HG03159 (cell line): Measurements from ENCODE around the gene SPEM1.

Experiments used
- ATAC-seq: cut with Tn5 transposase; IDR thresholded peaks from one replicate; pipeline ENCODE4 v1.9.1; 2021; ENCODE audit warnings: mild to moderate bottlenecking, moderate library complexity; ENCODE audit not compliant: unreplicated experiment

Gene SPEM1

GRCh38 chr17:7398612-7399011 is 21.5 kb upstream of the SPEM1 start:
- no peak for ATAC-seq

DNA sequence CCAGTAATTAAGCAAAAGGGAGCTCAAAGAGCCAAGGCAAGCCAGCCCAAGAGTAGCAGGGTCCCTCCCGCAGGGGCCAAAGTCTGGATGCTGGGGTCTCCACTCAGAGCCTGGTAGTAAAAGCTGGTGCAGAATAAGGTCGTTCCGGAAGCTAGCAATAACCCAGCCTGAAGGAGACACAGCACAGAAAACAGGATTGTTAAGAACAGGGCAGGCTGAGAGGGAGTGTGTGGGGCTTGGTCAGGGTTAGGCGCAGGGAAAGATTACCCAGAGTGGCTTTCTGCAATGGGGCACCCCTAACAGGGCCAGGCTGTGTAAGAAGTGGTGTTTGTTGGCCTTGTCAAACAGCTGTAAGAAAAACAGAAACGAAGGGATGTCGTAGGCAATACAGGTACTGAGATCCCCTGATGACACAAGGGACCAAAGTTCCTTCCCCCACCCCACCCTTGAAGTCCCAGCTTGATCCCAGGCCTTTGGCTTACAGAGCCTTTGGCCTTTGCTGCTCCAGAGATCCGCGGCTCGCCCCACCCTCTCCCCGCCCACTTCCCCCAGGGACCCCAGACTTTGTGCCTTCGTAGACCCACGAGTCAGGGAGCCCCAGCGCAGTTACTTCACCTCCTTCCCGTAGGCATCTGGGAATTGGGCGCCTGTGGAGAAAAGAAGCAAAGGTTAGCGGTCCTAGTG is 16.9 kb upstream of the SPEM1 start:
- ATAC-seq: no peak

- ATAC-seq: no peak
Measured at GRCh38 chr17:7403727-7403976, 16.5 kb upstream of the SPEM1 start.

DNA sequence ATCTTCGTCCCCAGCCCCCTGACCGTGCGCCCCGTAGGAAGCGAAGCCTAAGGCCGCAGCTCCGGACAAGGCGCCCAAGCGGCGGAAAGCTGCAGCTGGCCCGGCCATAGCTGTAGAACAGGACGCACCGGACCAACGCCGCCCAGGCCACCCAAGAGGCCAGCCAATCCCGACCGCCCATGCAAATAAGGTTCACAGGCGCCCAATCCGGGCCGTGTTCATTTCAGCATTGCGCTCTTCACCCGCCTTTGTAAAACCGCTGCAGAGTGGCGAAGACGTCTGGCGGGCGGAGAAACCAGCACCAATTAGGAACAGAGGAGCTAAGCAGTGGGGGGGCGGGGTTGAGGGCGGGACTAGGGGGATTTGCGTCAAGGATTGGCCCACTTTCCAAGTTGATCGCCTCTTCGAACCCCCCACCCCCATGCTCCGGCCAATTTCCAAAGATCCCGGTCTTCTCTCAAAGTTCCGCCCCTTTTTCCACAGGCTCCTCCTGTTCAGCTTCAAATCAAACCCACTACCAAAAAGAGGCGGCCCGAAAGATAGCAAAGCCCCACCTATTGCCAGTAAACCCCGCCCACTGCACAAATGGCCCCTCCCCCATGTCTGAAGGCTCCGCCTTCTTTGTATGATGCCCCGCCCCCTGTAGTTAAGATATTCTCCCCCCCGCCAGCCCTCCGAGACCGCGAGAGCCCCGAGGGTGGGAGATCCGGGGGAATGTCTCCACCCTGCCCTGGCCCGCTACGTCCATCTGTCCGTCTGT is 16.0 kb upstream of the SPEM1 start, which contains the start of gene TMEM256:
TSS of gene TMEM256 (minus strand) at position 121 of the 760 bp plus-strand sequence. CDS start at position 108, 13 bp downstream.
- peak; percentile 92 for ATAC-seq

- peak; percentile 17 for ATAC-seq
Measured at GRCh38 chr17:7404737-7405349, 15.3 kb upstream of the SPEM1 start.

GRCh38 chr17:7405350-7406234 is 14.5 kb upstream of the SPEM1 start:
- ATAC-seq: no peak

DNA sequence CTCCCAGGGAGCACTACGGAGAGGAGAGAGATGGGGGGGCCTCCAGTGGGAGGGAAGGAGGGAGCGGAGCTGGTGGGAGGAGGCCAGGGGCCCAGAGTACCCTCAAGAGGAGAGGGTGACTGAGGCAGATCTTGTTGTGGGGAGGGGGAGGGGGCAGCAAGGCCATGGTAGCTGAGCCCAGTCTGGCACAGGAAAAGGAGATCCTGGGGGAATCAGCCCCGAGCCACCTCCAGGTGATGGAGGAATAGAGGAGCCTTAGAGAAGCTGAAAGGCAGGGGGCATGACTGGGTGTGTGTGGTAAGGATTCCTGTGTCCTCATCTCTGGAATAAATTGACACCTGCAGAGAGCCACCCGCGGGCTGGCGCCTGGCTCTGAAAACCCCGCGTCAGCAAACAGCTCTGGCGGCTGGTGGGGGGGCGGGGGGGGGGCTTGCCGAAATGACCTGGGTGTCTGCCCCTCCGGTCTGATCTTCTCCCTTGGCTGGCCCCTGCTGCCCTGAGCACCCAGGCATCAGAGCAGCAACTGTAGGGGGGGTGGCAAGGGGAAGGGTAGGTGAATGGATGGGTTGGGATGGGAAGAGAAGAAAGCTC is 13.8 kb upstream of the SPEM1 start:
- no peak for ATAC-seq

DNA sequence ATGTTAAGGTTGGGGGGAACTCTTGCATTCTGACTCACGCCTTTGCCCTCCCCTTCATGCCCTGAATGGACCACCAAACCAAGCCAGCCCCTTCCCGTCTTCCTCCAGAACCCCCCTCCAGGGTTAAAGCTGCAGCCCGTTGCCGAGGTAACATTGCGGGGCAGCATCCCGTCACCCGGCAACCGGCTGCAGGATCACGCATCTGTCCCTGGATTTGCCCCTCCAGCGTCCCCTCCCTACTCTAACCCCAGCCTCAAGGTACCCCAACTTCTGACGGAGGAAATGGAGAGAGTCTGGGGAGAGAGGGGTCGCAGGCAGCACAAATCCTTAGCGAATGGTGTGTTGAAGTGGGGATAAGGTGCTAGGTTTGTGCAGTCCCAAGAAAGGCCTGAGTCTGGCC is 13.0 kb upstream of the SPEM1 start:
- no peak for ATAC-seq

DNA sequence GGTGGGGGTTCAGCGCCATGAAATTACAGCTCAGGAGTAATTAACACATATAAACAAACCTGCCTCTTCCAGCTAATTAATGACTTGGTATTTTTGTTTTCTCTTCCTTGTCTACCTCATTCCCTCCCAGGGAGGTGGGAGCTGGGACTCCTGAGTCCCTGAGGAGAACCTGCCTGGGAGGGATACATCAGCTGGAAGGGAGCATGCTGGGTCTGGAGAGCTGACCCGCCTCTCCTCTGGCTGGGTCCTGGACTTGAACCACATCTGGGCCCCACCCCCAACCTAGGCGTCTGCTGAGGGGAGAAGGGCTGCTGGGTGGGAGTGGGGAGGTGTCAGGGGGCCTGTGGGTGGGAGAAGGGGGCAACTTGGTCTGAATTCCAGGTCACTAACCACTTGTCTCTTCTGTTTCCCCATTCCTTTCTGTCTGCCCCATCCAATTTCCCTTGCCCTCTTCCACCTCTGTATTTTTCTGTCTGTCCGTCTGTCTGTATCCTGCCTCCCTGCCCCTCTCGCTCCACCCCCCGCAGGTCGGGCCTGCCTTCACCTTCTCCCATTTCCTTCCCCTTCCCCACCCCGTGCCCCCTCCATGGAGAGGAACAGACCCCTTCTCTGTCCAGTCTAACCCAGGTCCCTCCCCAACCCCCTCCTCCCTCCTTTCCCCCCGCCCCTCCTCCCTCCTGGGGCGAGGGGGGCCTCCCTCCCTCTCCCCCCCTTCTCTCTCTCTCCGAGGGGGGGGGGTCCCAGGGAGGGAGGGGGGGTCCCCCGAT is 12.5 kb upstream of the SPEM1 start, which contains the start of gene NLGN2:
TSS of gene NLGN2 (plus strand) at position 361 of the 767 bp plus-strand sequence. CDS start 411 bp downstream, outside the sequence.
- ATAC-seq: no peak

GRCh38 chr17:7408252-7408727 is 11.8 kb upstream of the SPEM1 start:
- ATAC-seq: no peak

DNA sequence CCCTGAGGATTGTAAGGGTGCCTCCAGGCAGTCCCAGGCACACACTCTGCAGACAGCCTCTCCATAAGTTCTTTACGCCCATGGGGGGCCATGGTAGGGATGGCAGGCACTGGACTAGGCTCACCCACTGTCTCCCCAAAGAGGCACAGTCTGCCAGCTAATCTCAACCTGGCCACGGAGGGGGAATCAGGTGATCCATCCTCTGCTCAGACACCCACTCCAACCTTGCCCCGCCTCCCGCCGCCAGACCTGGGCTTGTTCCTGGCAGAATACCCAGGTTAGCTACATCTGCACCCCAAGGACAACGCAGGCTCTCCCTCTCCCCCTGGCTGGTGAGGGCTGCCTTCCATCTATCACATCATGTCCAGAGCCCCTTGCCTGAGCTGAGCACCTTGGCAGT is 11.3 kb upstream of the SPEM1 start:
- ATAC-seq: no peak

GRCh38 chr17:7409716-7410115 is 10.4 kb upstream of the SPEM1 start:
- ATAC-seq: no peak

- ATAC-seq: no peak
Measured at GRCh38 chr17:7410634-7411426, 9.3 kb upstream of the SPEM1 start.

DNA sequence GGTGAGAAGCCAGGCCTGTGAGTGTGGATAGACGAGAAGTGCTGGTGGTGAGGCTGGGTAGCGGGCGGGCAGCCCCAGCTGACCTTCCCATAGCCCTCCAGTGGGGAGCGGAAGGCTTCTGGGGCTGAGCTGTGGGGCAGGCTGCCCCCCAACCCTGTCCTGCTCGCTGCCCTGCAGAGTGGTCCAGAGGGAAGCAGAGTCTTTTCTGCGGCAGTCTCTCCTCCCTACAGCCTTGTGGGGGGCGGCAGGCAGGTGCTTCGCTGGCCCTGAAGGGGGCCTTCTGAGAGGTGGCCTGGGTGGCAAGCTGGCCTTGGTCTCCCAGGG is 8.7 kb upstream of the SPEM1 start:
- ATAC-seq: no peak

DNA sequence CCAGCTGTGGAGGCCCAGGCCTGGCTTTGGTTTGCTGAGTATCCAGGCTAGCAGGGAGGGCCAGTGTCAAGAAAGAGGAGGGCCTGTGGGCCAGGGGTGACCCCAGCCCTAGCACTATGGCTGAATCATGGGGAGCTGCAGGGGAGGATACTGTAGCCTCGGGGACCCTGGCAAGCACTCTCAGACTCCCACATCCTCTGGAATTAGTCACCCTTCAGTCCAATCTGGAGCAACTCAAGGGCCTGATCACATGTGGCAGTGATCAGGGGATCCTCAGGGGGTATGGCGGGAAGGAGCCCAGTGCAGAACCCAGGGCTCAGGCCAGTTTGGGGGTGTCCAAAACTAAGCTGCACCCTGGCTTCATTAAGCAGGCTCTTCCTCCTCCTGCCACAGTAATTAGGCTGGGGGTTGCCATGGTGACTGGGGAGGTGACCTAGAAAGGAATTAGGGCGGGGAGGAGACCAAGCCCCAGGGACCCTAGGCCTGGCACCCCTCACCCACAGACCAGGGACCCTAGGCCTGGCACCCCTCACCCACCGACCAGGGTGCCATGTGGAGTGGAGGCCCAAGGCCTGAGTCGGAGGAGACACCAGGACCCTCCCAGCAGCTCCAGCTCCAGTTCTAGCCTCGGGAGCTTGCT is 6.7 kb upstream of the SPEM1 start:
- no peak for ATAC-seq

DNA sequence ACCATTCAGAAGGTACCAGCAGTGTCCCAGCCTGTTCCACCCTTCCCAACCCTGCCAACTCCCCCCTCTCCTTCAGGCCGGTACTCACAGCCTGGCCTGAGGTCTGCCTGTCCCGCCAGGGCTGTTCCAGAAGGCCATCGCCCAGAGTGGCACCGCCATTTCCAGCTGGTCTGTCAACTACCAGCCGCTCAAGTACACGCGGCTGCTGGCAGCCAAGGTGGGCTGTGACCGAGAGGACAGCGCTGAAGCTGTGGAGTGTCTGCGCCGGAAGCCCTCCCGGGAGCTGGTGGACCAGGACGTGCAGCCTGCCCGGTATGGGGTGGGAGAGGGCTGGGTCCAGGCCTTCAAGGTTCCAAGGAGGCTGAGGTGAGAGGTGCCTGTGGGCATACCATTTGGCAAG is 5.3 kb upstream of the SPEM1 start:
- ATAC-seq: no peak

- no peak for ATAC-seq
Measured at GRCh38 chr17:7415784-7416183, 4.3 kb upstream of the SPEM1 start.

DNA sequence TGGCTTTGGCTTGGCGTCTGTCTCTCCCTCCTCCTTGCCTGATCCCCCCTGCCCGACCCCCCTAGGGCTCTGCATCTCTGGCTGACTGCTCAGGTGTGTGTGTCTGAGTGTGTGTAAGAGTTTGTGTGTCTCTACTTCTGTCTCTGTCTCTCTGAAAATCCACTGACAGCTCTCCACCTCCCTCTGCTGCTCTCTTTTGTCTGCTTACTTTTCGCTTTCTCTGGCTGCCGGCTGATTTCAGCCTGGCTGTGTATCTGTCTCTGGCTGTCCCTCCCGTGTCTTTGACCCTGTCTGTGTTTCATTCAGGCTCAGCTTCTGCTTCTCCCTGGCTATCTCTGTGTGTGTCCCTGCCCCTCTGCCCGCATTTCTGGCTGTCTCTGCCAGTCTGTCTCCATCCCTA is 3.8 kb upstream of the SPEM1 start:
- ATAC-seq: no peak
